ENCODE data around the gene WDR4. TPM values are rescaled to one million over a fixed set of nuclear protein-coding genes. Genes with fewer than 3 reads are reported as not detected.

Gene WDR4
- total RNA-seq, 4 donors from 2014 or later, result 4.1 to 20.8 (median 17.2) TPM

DNA sequence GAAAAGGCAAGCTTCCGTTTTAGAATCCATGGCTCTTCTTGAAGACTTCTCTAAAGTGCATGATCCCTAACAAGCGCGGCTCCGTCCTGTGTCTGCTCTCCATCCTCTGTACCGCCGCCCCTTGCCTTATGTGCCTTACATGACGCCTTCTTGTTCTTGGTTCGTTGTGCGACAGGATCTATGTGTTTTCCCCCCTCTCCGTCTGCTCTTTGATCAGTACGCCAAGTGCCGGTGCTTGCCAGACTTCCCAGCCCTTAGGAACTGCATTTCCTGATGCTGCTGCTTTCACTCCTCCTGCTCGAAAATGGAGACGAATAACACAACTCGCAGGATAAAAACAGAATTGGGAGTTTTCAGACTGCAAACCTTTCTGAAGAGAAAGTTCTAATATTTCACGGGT lies 26.9 kb upstream of the WDR4 start:
- no peaks in the 10 kb centered on the region for H3K4me1 ChIP-seq
- TF ChIP-seq POLR2A (IDR thresholded peaks at IDR 0.05), result no peak
- no peak for TF ChIP-seq CTCF (IDR thresholded peaks at IDR 0.05)
- no peak overlapping the region for H3K4me3 ChIP-seq
- intact Hi-C loops (cut with DNase I), result no loop called here
- no peaks in the 10 kb centered on the region for H3K9me3 ChIP-seq
- no peaks in the 10 kb centered on the region for H3K27me3 ChIP-seq
- WGBS, 2 donors, result 94 to 95% methylated on average over 15 to 16 of the region's 16 CpGs
- no peak overlapping the region for H3K27ac ChIP-seq
- peaks cover 12 to 100% (median 53%) of the 10 kb centered on the region in 3 donors for H3K36me3 ChIP-seq
- no peak for DNase-seq

- no peak for DNase-seq
- no peaks in the 10 kb centered on the region for H3K4me1 ChIP-seq
- no peaks in the 10 kb centered on the region for H3K27me3 ChIP-seq
- H3K36me3 ChIP-seq, result peaks cover 7 to 100% (median 45%) of the 10 kb centered on the region in 3 donors
- TF ChIP-seq POLR2A (IDR thresholded peaks at IDR 0.05) (no peak), CTCF (IDR thresholded peaks at IDR 0.05) (no peak)
- no peak overlapping the region for H3K4me3 ChIP-seq
- intact Hi-C loops (cut with DNase I), result no loop called here
- WGBS, 2 donors, result 98 to 99% methylated on average over 7 to 8 of the region's 8 CpGs
- H3K9me3 ChIP-seq, result no peaks in the 10 kb centered on the region
- H3K27ac ChIP-seq, result no peak overlapping the region
Measured at GRCh38 chr21:42905195-42905594, 25.9 kb upstream of the WDR4 start.

GRCh38 chr21:42903817-42904216 lies 24.5 kb upstream of the WDR4 start:
- H3K4me3 ChIP-seq, result no peak overlapping the region
- DNase-seq, result no peak
- peaks cover under 1 to 100% (median 32%) of the 10 kb centered on the region in 3 donors for H3K36me3 ChIP-seq
- TF ChIP-seq POLR2A (IDR thresholded peaks at IDR 0.05), result no peak
- TF ChIP-seq CTCF (IDR thresholded peaks at IDR 0.05), result no peak
- no peaks in the 10 kb centered on the region for H3K9me3 ChIP-seq
- intact Hi-C loops (cut with DNase I), result no loop called here
- no peaks in the 10 kb centered on the region for H3K4me1 ChIP-seq
- H3K27ac ChIP-seq, result no peak overlapping the region
- H3K27me3 ChIP-seq, result no peaks in the 10 kb centered on the region
- WGBS, 2 donors, result 98% methylated on average over 11 of the region's 11 CpGs

DNA sequence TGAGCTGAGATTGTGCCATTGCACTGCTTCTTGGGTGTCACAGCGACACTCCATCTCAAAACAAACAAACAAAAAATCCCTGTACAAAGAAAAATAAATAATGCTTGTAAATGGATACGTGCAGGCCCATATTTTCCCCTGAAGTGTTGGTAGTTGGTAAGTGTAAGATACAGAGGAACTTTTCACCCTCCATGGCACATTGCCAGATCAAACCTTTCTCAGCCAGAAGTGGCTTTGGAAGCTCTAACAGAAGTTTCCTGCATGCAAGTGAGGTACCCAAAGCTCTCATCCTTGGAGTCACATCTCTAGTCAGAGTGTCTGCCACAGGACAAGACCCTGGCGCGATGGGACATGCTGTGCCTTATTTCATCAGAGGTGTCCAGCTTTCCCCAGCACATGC lies 21.1 kb upstream of the WDR4 start:
- Histone ChIP-seq H3K4me1 (peaks cover 0 to under 1% (median 0%) of the 10 kb centered on the region in 3 donors), H3K9me3 (no peaks in the 10 kb centered on the region), H3K27me3 (no peaks in the 10 kb centered on the region), H3K27ac (no peak overlapping the region), H3K36me3 (peaks cover 15 to 97% (median 18%) of the 10 kb centered on the region in 3 donors), H3K4me3 (no peak overlapping the region)
- intact Hi-C loops (cut with DNase I), result no loop called here
- WGBS, 2 donors, result 38 to 78% methylated on average over 1 to 4 of the region's 4 CpGs
- TF ChIP-seq CTCF (IDR thresholded peaks at IDR 0.05) (no peak), POLR2A (IDR thresholded peaks at IDR 0.05) (no peak)
- DNase-seq, result no peak

DNA sequence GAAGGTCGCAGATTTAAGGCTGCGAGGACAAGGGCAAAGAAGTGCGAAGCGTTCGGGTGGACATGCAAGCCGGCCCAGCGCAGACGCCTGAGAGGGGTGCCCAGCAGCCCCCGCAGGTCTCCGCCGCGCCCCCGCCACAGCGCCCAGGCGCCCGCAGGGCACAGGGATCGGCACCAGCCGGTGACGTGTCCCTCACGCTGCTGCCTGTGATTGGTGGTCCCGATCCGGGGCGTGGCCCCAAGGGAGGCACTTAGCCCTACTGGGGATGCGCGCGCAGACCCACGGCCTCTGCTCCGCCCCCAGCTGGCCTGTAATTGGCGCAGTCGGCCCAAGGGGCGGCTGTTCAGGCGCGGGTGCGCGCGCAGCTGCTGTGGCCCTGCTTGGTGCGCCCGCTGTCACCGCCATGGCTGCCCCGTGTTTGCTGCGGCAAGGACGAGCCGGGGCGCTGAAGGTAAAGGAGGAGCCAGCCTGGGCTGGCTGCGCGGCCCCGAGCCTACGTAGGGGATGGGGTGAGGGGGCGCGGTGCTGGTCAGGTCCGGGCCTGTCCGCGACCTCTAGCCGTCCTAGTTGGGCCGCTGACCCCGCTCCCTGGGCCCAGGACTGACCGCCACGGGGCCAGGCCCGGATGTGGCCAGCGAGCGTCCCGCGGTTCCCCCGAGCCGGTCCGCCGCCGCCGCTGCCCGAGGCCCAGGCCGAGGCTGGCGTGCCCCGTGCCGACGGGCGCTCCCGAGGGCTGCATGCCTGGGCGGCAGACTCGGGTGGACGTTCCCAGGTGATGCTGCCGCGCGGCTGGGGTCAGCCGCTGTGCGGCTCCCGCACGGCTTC lies 13.8 kb upstream of the WDR4 start, which contains the start of gene NDUFV3:
Gene NDUFV3, plus strand, starts transcription at position 379 of the 825 bp plus-strand sequence. Its CDS starts 25 bp downstream, at position 404.
- H3K9me3 ChIP-seq, result no peaks in the 10 kb centered on the region
- H3K4me1 ChIP-seq, result peaks cover 0 to 22% (median 3%) of the 10 kb centered on the region in 3 donors
- peak within 1 kb of the TSS; percentile 72 to 99 (median 92) for H3K4me3 ChIP-seq
- peaks cover 2 to 31% (median 8%) of the 10 kb centered on the region in 3 donors for H3K36me3 ChIP-seq
- no peaks in the 10 kb centered on the region for H3K27me3 ChIP-seq
- intact Hi-C loops (cut with DNase I), result no loop called here
- TF ChIP-seq POLR2A (IDR thresholded peaks at IDR 0.05), result peak in 3 of 4 donors; percentile 79 to 96 (median 87)
- peak in 1 of 6 experiments; percentile 35 for TF ChIP-seq CTCF (IDR thresholded peaks at IDR 0.05)
- H3K27ac ChIP-seq, result peak within 1 kb of the TSS; percentile 94 to 99 (median 98)
- WGBS, 2 donors, result 0% methylated on average over 2 to 8 of the region's 87 CpGs
- peak; percentile 96 for DNase-seq
